ENCODE results near the gene MED13L. TPM values are rescaled to one million over a fixed set of nuclear protein-coding genes. Genes with fewer than 3 reads are reported as not detected.

The MED13L gene
- total RNA-seq, 1 experiment from 2014 or later, result 94.1 TPM

GRCh38 chr12:116174904-116175303 lies 102.6 kb downstream of the MED13L start:
- no peak for DNase-seq (ENCODE audit: low spot score)
- no peaks in the 10 kb centered on the region for H3K36me3 ChIP-seq (ENCODE audit: insufficient read depth, low read length, poor library complexity, severe bottlenecking)
- CTCF ChIA-PET, result no interaction called here
- POLR2A ChIA-PET (ENCODE audit: low non-redundant PET), result no interaction called here
- no peaks in the 10 kb centered on the region for H3K9me3 ChIP-seq (ENCODE audit: low read depth, low read length, poor library complexity, severe bottlenecking)
- H3K27ac ChIP-seq (ENCODE audit: low read depth, low read length, poor library complexity, severe bottlenecking), result no peak overlapping the region
- no peaks in the 10 kb centered on the region for H3K27me3 ChIP-seq (replicated peaks; ENCODE audit: insufficient read depth, low read depth, low read length, poor library complexity)
- BruUV-seq (replicated peaks), result no TSS peak
- peaks cover 24% of the 10 kb centered on the region for H3K4me1 ChIP-seq (ENCODE audit: insufficient read depth, low read length, poor library complexity, severe bottlenecking)
- no peak for TF ChIP-seq CTCF (conservative IDR thresholded peaks at IDR 0.05; ENCODE audit: low read depth, low read length)
- TF ChIP-seq EZH2 (IDR thresholded peaks at IDR 0.05; ENCODE audit: borderline replicate concordance, low read depth, low read length, poor library complexity, severe bottlenecking), result no peak
- intact Hi-C loops (cut with micrococcal nuclease; ENCODE audit: unreplicated experiment), result no loop called here
- no peak overlapping the region for H3K4me3 ChIP-seq (ENCODE audit: low read depth, low read length, poor library complexity, severe bottlenecking)

GRCh38 chr12:116174006-116174405 lies 103.5 kb downstream of the MED13L start:
- BruUV-seq (replicated peaks), result no TSS peak
- no peaks in the 10 kb centered on the region for H3K9me3 ChIP-seq (ENCODE audit: low read depth, low read length, poor library complexity, severe bottlenecking)
- peaks cover 24% of the 10 kb centered on the region for H3K4me1 ChIP-seq (ENCODE audit: insufficient read depth, low read length, poor library complexity, severe bottlenecking)
- H3K27ac ChIP-seq (ENCODE audit: low read depth, low read length, poor library complexity, severe bottlenecking), result no peak overlapping the region
- H3K27me3 ChIP-seq (replicated peaks; ENCODE audit: insufficient read depth, low read depth, low read length, poor library complexity), result no peaks in the 10 kb centered on the region
- no peak for DNase-seq (ENCODE audit: low spot score)
- intact Hi-C loops (cut with micrococcal nuclease; ENCODE audit: unreplicated experiment), result no loop called here
- no peak overlapping the region for H3K4me3 ChIP-seq (ENCODE audit: low read depth, low read length, poor library complexity, severe bottlenecking)
- ChIA-PET POLR2A (ENCODE audit: low non-redundant PET) (interaction anchor here (0.6 to 0.7 kb wide), 3 partner anchors 12 to 28 kb away, joined by 3 to 5 read pairs (median 4); no protein-coding TSS in a partner anchor), CTCF (no interaction called here)
- H3K36me3 ChIP-seq (ENCODE audit: insufficient read depth, low read length, poor library complexity, severe bottlenecking), result no peaks in the 10 kb centered on the region
- TF ChIP-seq CTCF (conservative IDR thresholded peaks at IDR 0.05; ENCODE audit: low read depth, low read length), result no peak

GRCh38 chr12:116172224-116172849 lies 105.2 kb downstream of the MED13L start:
- Histone ChIP-seq H3K9me3 (ENCODE audit: low read depth, low read length, poor library complexity, severe bottlenecking) (no peaks in the 10 kb centered on the region), H3K36me3 (ENCODE audit: insufficient read depth, low read length, poor library complexity, severe bottlenecking) (no peaks in the 10 kb centered on the region), H3K4me1 (ENCODE audit: insufficient read depth, low read length, poor library complexity, severe bottlenecking) (peaks cover 19% of the 10 kb centered on the region), H3K4me3 (ENCODE audit: low read depth, low read length, poor library complexity, severe bottlenecking) (no peak overlapping the region), H3K27me3 (replicated peaks; ENCODE audit: insufficient read depth, low read depth, low read length, poor library complexity) (no peaks in the 10 kb centered on the region), H3K27ac (ENCODE audit: low read depth, low read length, poor library complexity, severe bottlenecking) (no peak overlapping the region)
- ChIA-PET CTCF (interaction anchor here (0.7 kb wide), 1 partner anchor 32 kb away, joined by 3 read pairs; no protein-coding TSS in a partner anchor), POLR2A (ENCODE audit: low non-redundant PET) (no interaction called here)
- BruUV-seq (replicated peaks), result no TSS peak
- no peak for DNase-seq (ENCODE audit: low spot score)
- intact Hi-C loops (cut with micrococcal nuclease; ENCODE audit: unreplicated experiment), result no loop called here
- TF ChIP-seq CTCF (conservative IDR thresholded peaks at IDR 0.05; ENCODE audit: low read depth, low read length) (no peak), EZH2 (IDR thresholded peaks at IDR 0.05; ENCODE audit: borderline replicate concordance, low read depth, low read length, poor library complexity, severe bottlenecking) (no peak)

Data from A673 (cell line).